Esophagus (tissue), 2 donors: ENCODE data around the gene CES2. TPM values are rescaled to one million over a fixed set of nuclear protein-coding genes. Genes with fewer than 3 reads are reported as not detected.
"Not testable (repeated sequence)": the region's sequence is repeated elsewhere in the genome, so short reads cannot be mapped to it uniquely, and the experiment has no call there.

ENCODE experiments used
- H3K27ac ChIP-seq, 2 donors: one replicate each; pipeline ENCODE4 v1.5.1; 2013; ENCODE audit warnings: low read depth in 2 of 2, mild to moderate bottlenecking in 2 of 2, inconsistent platforms in 1 of 2, low read length in 1 of 2, moderate library complexity in 1 of 2
- H3K27me3 ChIP-seq, 2 donors: one replicate each; pipeline ENCODE4 v1.6.1; 2013; ENCODE audit warnings: low read length in 2 of 2, control low read depth in 1 of 2, mild to moderate bottlenecking in 1 of 2; ENCODE audit not compliant: insufficient read depth in 2 of 2, control insufficient read depth in 1 of 2
- H3K36me3 ChIP-seq, 2 donors: one replicate each; pipeline ENCODE4 v1.6.1; 2013; ENCODE audit warnings: low read length in 1 of 2; ENCODE audit not compliant: control insufficient read depth in 2 of 2, insufficient read depth in 2 of 2
- H3K4me1 ChIP-seq, 2 donors: one replicate each; pipeline ENCODE4 v1.6.1; 2013; ENCODE audit warnings: low read length in 1 of 2; ENCODE audit not compliant: control insufficient read depth in 2 of 2, insufficient read depth in 2 of 2
- H3K4me3 ChIP-seq, 2 donors: one replicate each; pipeline ENCODE4 v1.5.1; 2013; ENCODE audit warnings: low read length in 2 of 2, mild to moderate bottlenecking in 2 of 2, low read depth in 1 of 2, moderate library complexity in 1 of 2
- H3K9me3 ChIP-seq, 2 donors: one replicate each; pipeline ENCODE4 v1.6.1; 2013; ENCODE audit warnings: mild to moderate bottlenecking in 2 of 2, low read depth in 1 of 2, low read length in 1 of 2, moderate library complexity in 1 of 2; ENCODE audit not compliant: control insufficient read depth in 2 of 2, insufficient read depth in 1 of 2
- WGBS, 2 donors: extraction: QIAGEN DNeasy Blood & Tissue Kit; methylation state at CpG; one replicate each; pipeline ENCODE4 v1.1.7; 2013; 5-methylcytosine and 5-hydroxymethylcytosine counted together
- polyA plus RNA-seq, 2 donors: library from polyadenylated mRNA; stranded (reverse); fragments of 200-250 nt; gene quantifications; one replicate each; pipeline ENCODE4 v1.2.3, GENCODE V29; 2013
- donor health status: healthy with polysubstance abuse.
- donor health status: Bipolar disorder and iron deficiency.

CES2 gene
- polyA plus RNA-seq, 2 donors: 120 to 128 TPM

GRCh38 chr16:66986559-66986958, 51.2 kb downstream of the CES2 start:
- Histone ChIP-seq H3K27me3 (no peaks in the 10 kb centered on the region), H3K4me3 (no peak overlapping the region), H3K36me3 (no peaks in the 10 kb centered on the region), H3K4me1 (peaks cover 0 to 7% of the 10 kb centered on the region in 2 donors), H3K27ac (no peak overlapping the region), H3K9me3 (no peaks in the 10 kb centered on the region)
- 93 to 95% methylated on average over 6 of the region's 6 CpGs for WGBS, 2 donors

- Histone ChIP-seq H3K4me1 (peaks cover 0 to 7% of the 10 kb centered on the region in 2 donors), H3K36me3 (no peaks in the 10 kb centered on the region), H3K4me3 (no peak within 1 kb of the TSS), H3K9me3 (no peaks in the 10 kb centered on the region), H3K27me3 (no peaks in the 10 kb centered on the region), H3K27ac (peak within 1 kb of the TSS in 1 of 2 donors; percentile 37)
- 50 to 53% methylated on average over 11 of the region's 11 CpGs for WGBS, 2 donors
These were observed 53.0 kb downstream of the CES2 start, which contains the start of gene CES4A for GRCh38 chr16:66988197-66988788. Gene CES4A, plus strand, starts transcription at chr16:66988589. Its CDS starts 184 bp downstream, at chr16:66988773.

- H3K4me1 ChIP-seq: peaks cover 0 to 7% of the 10 kb centered on the region in 2 donors
- H3K9me3 ChIP-seq: no peaks in the 10 kb centered on the region
- no peak overlapping the region for H3K4me3 ChIP-seq
- H3K27me3 ChIP-seq: no peaks in the 10 kb centered on the region
- 77 to 86% methylated on average over 2 of the region's 2 CpGs for WGBS, 2 donors
- H3K36me3 ChIP-seq: no peaks in the 10 kb centered on the region
- no peak overlapping the region for H3K27ac ChIP-seq
These were observed 56.3 kb downstream of the CES2 start for GRCh38 chr16:66991545-66992077.

- H3K4me1 ChIP-seq, H3K4me3 ChIP-seq, H3K27me3 ChIP-seq, H3K27ac ChIP-seq, H3K9me3 ChIP-seq, H3K36me3 ChIP-seq: not testable (repeated sequence)
- WGBS, 2 donors: 92 to 96% methylated on average over 12 of the region's 12 CpGs
These were observed 58.2 kb downstream of the CES2 start for GRCh38 chr16:66993558-66993957.

Other genes with a start within 250 kb of the CES2 start
- gene CMTM4, start 238.8 kb upstream of the CES2 start, polyA plus RNA-seq: 1 to 10 TPM; 5.1 to 7.3 TPM
- 10 to 100 TPM; 34.5 to 41.3 TPM for gene DYNC1LI2, start 183.9 kb upstream of the CES2 start, polyA plus RNA-seq
- not detected for gene TERB1, start 133.9 kb upstream of the CES2 start, polyA plus RNA-seq
- gene NAE1, start 104.5 kb upstream of the CES2 start, polyA plus RNA-seq: 10 to 100 TPM; 22.2 to 32.0 TPM
- under 1 TPM in 1 of 2 donors, not detected in 1; 0.06 TPM for gene CA7, start 91.1 kb upstream of the CES2 start, polyA plus RNA-seq
- gene PDP2, start 55.0 kb upstream of the CES2 start, polyA plus RNA-seq: 1 to 10 TPM; 2.3 to 2.5 TPM
- gene CDH16, start 16.6 kb upstream of the CES2 start, polyA plus RNA-seq: 1 to 10 TPM; 6.1 to 6.5 TPM
- 100 to 1,000 TPM in 1 of 2 donors, 10 to 100 TPM in 1; 93.6 to 125 TPM for gene RRAD, start 10.0 kb upstream of the CES2 start, polyA plus RNA-seq
- gene CIAO2B, start 1.1 kb upstream of the CES2 start, polyA plus RNA-seq: 100 to 1,000 TPM; 139 to 266 TPM
- gene CES3, start 25.8 kb downstream of the CES2 start, polyA plus RNA-seq: 1 to 10 TPM; 1.8 to 4.8 TPM
- gene CES4A, start 53.1 kb downstream of the CES2 start, polyA plus RNA-seq: 10 to 100 TPM; 10.1 to 17.5 TPM
- gene CBFB, start 93.6 kb downstream of the CES2 start, polyA plus RNA-seq: 10 to 100 TPM; 15.3 to 17.0 TPM
- gene PHAF1, start 174.4 kb downstream of the CES2 start, polyA plus RNA-seq: 1 to 10 TPM; 8.8 to 9.9 TPM
- 1 to 10 TPM; 3.5 to 4.1 TPM for gene B3GNT9, start 215.5 kb downstream of the CES2 start, polyA plus RNA-seq
- gene TRADD, start 224.4 kb downstream of the CES2 start, polyA plus RNA-seq: 10 to 100 TPM; 21.8 to 27.3 TPM
- gene FBXL8, start 224.4 kb downstream of the CES2 start, polyA plus RNA-seq: 10 to 100 TPM; 11.2 to 22.6 TPM
- gene HSF4, start 229.2 kb downstream of the CES2 start, polyA plus RNA-seq: 10 to 100 TPM; 22.9 to 80.4 TPM
- 10 to 100 TPM; 36.7 to 59.0 TPM for gene NOL3, start 235.0 kb downstream of the CES2 start, polyA plus RNA-seq
- gene MATCAP1, start 248.4 kb downstream of the CES2 start, polyA plus RNA-seq: 10 to 100 TPM; 18.2 to 30.5 TPM